Stimulated activated CD4-positive, alpha-beta T cell treated with anti-CD3 and anti-CD28 coated beads, Interleukin-4, amount 100 ng/mL, for 48 hours (primary cell): ENCODE data around the gene ECE1.

Experiments
- DNase-seq, 2 donors: peaks; one replicate each; pipeline ENCODE4 v3.0.0-alpha.2; 2020; ENCODE audit warnings: low read depth in 2 of 2

Gene ECE1

DNA sequence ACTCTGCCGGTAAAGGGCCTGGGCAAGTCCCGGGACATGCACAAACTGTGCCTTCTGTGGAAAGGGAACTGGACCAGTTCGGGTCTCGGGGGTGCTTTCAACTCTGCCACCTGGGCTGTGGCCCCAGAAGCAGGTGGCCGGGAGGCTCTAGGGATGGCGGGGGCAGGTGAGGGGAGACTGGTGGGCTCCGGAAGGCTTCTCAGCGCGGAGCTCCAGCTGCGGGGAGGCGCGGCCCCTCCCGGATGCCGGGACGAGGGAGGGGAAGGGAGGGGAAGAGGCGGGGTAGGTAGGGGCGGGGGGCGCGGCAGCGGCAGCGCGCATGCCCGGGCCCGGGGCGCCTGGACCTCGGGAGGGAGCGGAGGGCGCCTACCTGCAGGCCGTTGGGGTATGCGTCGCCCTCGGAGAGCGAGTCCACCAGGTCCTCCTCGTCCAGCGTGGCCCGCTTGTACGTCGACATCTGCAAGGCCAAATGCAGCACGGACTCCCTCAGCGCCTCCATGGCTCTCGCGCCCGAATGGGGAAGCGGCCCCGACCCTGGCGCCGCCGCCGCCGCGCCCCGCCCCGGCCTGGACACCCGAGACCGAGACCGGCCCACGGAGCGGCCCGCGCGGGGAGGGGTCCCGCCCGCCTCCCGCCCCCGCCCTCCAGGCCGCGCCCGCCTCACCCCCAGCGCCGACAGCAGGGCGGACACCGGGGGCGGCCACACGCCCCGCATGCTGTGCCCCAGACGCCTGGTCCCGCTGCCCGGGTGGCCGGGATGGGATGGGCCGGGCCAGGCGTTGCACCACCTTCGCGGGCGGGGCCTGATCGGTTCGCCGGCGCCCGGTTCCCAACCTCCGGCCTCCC is at the start of gene ECE1:
ECE1 (minus strand) TSS at position 764 of the 846 bp plus-strand sequence; CDS start at position 715, 49 bp downstream.
- peak; percentile 18 to 30 for DNase-seq

DNA sequence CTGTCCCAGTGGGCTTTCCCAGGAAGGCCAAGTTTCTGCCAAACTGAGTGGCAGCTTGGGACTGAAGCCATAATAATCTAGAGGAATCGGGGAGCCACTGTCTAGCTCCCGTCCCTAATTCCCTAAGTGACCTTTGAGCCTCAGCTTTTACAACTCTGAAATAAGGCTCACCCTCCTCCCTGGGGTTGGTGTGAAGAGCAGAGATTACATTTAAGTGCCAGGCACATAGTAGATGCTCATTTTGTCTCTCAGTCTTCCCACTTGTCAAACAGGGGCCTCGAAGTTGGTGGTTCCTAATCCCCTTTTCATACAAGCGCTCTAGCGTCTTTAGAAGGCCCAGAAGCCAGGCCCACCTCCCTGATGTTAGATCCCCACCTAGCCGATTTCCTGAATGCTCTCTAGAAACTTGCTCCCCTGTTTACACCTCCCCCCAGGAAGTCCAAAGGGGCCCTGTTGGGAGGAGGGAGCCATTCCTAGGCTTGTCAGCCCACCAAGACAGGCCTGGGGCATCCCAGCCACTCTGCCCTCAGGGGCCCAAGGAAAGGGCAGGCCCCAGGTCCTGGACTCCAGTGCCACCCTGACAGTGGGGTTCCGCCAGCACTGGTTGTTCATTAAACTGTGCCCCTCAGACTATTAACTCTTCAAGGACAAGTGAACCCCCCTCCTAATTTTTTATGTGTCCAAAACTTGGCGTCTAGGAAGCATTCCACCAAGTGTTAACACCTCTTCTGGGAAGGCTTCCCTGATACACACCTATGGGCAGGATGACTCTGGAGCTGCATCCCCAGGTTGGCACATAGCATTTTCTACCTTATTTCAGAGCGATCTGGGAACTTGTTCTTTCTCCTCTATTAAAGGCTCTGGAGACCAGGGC is 49.3 kb upstream of the ECE1 start:
- no peak for DNase-seq

DNA sequence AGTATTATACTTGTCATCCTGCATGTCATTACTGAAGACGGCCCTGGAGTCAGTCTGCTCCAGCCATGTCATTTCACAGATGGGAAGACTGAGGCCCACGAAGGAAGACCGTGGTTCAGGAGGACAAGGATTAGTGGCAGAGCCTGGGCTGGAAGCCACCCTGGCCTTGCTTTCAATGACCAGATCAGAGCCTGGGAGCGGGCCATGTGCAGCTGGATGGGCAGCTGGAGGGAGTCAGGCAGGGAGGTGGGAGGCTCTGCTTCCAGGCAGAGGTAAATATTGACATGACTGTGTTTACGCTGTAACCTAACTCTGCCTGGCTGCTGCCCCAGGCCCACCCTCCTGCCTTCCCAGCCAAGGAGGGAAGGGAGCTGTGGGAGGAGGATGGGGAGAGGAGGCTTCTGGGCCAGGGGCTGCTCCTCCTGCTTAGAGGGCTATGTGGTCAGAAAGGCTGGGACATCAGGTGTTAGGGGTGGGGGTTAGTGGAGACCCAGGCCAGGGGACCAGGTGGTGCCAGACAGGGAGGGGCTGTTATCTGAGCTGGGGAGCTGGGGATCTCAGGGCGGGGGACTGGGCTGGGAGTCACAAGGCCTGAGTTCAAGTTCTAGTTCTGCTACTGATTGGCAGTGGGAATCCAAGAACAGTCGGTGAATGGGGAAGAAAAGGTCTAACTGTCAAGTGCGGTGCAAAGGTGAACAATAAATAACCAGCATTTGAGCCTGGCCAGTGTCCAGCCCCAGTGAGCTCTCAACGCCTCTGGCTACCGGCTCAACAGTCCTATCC is 48.5 kb upstream of the ECE1 start:
- DNase-seq = no peak

DNA sequence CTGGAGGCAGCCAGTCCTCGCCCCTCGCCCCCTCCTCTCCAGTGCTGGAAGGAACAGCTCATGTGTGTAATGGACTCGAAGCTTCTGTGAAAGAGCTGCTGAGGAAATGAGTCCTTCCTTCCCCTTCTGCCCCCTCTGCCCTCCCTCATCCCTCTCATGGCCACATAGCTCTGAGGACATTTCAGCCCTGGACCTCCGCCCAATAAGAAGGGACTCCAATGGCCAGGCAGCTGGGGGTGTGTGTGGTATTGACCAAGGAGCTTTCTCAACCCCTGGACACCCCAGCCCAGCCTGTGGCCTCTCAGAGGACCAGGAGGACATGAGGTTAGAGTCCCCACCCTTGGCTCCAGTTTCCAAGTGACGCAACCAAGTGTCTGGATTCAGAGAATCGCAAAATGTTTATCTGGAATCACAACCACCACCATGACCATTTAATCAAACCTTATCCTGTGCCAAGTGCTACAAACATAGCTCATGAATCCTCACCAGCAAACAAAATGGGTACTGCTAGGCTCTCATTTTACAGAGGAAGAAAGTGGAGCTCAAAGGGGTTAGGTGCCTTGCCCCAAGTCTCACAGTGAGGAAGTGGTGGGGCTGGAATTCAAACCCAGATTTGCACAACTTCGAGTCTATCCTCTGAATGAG is 47.8 kb upstream of the ECE1 start:
- DNase-seq = no peak

DNA sequence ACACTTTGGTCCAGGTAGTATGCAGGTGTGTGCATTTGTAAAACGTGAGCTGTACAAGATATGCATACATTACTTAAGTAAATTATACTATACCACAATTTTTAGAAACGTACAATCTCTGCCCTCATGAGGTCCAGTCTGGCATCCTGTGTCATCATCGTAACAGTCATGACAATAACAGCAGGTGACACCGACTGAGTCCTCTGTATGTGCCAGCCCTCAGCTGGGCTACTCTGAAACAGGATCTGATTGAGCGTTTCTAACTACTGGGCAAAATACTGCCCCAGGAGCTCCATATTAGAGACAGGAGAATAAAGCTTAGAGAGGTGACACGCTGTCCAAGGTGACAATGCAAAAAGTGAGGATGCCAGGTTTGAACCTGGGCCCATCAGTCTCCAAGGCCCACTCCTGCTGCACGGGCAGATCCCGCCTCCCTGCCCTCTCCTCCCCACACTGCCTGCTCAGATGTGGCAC is 47.2 kb upstream of the ECE1 start:
- no peak for DNase-seq

DNA sequence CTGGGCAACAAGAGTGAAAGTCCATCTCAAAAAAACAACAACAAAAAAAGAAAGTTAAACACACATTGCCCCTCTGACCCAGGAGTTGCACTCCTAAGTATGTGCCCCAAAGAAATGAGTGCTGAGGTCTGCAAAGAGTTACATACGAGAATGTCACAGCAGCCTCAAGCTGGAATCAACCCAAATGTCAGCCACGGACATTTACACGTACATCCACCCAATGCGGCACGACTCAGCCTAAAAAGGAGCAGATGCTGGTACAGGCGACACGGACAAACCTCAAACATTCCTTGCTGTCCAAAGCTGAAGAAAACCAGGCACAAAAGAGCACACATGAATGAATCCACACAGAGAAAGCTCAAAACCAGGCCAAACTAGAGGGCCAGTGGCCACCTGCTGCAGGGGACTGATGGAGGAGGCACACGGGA is 46.8 kb upstream of the ECE1 start:
- DNase-seq = no peak

DNA sequence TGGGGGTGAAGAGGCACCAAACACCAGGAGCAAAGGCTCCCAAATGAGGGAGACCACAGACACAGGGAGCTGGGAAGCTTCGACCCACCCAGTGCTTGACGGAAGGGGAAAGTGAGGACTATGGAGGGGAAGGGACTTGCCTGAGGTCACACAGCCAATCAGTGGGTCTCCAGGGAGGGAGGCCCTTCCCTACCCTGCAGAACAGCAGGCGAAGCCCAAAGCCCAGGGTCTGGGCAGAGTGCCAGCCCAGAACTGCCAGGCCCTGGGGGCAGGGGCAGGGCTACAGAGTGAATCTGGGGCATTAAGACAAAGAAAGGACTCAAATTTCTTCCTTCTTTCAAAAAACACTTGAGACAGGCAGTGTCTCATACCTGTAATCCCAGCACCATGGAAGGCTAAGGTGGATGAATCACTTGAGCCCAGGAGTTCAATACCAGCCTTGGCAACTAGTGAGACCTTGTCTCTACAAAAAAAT is 45.5 kb upstream of the ECE1 start:
- no peak for DNase-seq

DNA sequence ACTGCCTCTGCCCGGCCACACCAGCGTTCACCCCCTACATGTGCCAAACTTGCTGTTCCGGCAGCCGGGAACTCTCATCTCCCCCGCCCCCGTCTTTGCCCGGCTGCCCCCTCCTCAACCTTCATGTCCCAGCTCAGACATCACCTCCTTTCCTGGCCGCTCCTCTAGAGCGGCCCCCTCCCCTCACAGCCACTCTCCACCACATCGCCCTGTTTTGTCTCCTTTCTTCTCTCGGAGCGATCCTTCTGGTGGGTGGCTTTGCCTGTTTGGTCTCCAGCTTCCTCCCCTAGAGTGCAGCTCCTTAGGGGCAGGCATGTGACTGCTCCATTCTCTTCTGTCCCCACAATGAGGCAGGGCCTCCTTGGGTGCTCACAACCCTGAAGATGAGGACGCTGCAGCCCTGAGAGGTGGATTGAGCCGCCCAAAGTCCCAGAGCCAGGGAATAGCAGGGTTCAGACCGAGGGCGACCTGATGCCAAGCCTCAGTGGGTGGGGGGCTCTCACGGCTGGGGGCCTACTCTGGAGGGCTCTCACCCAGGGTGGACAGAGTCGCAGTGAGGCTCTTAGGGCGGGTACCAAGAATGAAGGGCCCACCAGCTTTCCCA is 44.9 kb upstream of the ECE1 start:
- DNase-seq = no peak

DNA sequence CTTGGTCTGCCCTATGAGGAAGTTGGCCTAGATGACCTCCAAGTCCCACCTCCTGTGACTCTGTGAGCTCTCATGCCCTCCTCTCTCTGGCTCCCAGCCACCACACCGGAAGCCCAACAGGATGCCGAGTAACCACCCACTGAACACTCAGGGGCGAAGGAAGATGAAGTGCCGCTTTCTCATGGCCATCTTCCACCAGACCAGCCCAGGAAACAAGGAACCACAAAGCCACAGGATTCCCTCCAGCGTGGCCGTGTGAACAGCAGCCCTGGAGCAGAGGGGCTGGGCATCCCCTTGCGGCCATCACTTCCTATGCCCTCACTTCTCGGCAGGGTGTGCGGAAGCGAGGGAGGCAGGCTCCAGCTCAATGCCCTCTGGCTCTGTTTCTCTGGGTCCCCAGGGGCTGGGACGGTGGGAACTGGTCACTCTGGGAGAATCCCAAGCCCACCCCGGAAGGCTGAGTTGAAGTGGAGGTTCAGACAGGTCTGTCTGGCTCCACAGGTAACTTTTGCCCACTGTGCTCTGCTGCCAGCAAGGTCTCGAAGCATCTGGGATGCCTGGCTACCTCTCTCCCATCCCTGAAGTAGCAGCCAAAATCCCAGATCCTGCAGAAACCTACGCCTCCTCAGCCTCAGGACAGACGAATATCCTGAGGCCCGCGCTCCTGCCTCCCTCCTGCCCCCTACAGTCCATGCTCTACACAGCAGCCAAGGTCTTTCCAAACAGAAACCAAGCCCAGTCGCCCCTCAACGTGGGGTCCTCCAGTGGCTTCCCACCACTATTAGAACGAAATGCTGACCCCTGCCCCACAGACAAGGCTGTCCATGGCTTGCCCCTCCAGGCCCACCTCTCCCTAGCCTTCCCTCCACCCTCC is 44.2 kb upstream of the ECE1 start:
- DNase-seq = peak; percentile 49 to 62

DNA sequence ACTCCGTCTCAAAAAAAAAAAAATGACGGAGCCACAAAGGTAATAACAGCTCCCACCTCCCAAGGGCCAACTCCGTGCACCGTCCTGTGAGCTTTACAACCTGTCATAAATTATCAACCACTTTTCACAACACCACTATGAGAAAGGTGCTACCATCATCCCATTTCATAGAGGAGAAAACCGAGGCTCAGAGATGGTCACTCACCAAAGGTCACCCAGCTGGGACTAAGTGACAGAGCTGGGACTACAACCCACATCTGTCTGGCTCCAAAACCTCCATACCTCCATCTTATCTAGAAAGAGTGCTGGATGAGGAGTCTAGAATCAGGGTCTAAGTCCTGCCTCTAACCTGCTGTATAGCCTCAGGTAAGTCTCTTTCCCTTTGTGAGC is 43.6 kb upstream of the ECE1 start:
- DNase-seq = no peak

DNA sequence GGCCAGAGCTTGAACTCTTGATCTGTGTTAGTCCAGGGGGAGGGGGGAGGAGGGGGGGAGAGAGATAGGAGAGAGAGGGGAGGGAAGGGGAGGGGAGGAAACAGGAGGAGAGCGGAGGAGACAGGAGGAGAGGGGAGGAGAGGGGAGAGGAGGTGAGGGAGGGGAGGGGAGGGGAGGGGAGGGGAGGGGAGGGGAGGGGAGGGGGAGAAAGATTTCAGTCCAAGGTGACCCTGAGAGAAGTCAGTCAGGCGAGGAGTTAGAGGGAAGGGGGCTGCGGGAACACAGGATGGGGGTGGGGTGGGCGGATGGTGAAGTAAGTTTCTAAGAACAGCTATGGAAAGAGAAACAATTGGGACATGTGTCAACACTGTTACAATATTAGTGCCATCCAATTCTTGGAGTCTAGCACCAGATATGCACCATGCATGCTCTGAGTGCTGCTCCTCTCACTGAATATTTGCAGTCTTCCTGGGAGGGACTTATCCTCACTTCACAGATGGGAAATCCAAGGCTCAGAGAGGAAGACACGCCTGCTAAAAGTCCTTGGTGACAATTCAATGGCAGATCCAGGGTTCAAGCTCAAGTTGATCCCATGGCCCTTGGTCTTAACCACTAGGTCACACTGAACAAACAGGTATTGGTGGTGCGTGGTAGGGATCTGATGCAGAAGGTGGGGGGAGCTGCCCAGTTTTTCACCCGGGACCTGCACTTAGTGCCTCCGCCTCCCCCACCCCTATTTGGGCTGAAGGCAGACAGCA is 42.5 kb upstream of the ECE1 start:
- DNase-seq = no peak

DNA sequence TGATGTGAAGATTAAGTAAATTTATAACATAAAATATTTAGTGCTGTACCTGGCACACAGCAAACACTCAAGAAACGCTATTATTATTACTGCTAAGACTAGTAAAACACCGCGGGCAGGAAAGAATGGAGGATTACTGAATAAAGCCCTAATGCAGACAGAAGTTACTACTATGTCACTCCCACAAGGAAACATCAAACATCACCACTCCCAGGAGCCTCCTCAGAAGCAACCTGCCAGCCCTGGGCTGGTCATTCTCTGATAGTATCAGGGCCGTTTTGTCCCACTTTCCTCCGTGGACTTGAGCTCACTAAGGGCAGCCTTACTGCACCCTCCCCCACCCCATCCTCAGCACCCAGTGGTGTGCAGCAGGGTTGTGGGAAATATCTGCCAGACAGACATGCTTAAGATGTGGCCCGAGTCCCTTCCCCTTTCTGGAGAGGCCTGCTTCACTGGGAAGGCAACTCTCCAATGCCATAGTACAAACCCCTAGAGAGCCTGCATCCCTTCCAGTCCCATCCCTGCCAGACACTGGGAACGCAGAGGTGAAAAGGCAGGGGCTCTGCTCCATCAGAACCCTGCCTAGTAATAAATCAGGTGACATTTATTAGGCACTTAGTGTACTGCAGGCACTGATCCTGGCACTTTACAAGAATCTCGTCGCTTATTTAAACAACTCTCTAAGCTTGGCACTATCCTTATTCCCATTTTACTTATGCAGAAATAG is 41.7 kb upstream of the ECE1 start:
- no peak for DNase-seq

DNA sequence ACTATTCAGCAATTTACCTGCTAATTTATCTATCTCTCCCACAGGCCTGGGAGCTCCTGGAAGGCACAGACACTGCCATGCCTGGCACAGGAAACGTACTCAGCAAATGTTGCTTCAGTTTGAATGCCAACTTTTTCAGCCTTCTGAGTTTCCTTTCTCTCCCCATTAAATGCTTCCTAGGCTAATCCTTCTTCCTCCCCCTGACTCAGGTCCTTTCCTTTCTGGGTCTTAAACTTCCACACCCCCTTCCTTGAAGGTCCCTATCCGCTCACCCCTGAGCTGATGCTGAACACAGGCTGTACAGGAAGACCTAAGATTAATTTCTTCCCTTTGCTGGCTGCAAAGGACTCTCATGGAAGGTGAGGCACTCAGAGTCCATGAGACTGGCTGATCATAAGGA is 40.3 kb upstream of the ECE1 start:
- DNase-seq = no peak

DNA sequence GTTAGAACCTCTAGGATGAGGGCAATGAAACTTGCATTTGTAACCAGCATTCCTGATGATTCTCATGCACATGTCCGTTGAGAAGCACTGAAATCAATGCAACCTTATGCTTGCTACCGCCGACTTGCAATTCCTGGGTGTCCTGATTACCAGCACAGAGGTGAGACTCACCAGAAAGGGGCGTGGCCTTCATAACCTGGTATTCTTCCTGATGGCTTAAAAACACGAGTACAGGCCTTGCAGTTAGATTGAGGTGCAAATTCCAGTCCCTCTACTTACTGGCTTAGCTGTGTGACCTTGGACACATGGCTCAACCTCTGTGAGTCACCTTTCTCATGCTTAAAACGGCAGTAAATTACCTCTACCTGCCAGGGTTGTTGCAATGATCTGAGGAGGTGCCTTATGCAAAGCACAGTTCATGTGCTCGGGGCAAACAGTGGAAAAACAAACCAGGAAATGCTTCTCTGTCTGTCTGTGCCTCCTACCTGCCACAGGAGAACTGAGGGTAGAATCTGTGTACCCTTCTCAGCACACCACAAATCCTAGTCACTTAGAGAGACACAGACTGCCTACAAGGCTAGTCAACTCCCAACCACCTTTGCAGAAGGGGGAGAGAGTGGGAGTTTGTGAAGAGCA is 39.1 kb upstream of the ECE1 start:
- no peak for DNase-seq

DNA sequence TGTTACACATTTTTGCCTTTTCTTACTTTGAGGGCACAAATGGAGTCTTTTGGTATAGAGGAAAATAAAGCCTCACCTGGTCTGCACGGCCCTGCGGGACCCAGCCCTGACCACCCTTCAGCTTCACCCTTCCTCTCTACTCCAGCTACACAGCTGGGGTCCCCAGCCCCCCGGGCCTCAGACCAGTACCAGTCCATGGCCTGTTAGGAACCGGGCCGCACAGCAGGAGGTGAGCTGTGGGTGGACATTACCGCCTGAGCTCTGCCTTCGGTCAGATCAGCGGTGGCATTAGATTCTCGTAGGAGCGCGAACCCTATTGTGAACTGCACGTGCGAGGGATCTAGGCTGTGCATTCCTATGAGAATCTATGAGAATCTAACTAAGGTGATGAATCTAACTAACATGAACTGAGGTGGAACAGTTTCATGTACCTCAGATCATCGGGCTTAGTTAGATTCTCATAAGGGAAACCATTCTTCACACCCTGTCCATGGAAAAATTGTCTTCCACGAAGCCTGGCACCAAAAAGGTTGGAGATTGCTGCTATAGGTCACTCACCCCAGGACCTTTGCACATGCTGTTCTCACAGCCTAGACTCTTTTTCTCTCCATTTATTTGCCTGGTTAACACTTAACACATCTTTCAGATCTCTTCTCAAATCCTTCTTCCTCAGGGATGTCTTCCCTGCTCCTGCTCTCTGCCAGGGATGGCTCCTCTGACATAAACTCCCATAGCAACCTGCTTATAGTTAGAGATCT is 37.5 kb upstream of the ECE1 start:
- no peak for DNase-seq

DNA sequence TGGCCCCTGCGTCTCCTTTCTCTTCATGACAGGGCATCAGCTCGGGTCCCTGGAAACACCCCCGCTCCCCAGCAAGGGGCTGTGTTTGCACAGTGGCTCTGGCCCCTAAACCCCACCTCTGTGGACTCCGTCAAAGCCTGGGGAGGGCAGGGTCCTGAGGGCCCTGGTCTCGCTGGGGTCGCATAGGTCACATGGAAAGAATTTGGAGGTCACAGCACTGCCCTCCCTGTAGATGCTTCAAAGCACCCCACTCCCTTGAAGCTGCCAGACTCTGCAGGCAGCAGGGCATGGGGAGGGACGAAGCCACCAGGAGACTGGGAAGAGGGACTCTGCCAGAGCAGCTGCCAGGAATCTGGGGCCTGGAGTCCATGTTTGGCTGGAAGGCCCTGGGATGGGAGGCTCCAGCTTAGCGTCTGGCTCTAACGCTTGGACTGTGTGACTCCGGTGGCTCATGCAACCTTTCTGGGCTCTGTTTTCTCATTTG is 36.6 kb upstream of the ECE1 start:
- DNase-seq = no peak
